ENCODE data around the gene PCED1B.

DNA sequence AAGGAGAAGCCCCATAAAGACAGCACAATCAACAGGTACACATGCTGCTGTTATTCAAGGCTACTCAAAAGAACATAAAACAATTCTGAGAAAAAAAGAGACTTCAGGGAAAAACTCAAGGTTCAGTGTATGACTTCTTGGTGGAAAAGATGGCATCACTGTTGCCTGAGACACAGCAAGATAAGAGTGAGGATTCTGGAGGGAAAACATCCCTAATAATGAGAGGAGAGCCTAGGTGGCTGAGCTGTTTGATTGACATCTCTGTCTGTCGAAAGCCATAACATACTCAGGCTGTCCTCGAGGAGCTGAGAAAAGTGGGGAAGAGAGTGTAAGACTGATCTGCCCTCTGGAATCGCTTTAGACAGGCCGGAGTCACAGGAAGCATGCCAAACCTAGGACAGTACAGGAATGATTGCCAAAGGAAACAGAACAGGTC, 193.8 kb downstream of the PCED1B start:
- TF ChIP-seq, protein P1, sequence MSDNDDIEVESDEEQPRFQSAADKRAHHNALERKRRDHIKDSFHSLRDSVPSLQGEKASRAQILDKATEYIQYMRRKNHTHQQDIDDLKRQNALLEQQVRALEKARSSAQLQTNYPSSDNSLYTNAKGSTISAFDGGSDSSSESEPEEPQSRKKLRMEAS (IDR thresholded peaks at IDR 0.05; ENCODE audit: low read depth, low read length), result no peak
- TF ChIP-seq, protein P2, sequence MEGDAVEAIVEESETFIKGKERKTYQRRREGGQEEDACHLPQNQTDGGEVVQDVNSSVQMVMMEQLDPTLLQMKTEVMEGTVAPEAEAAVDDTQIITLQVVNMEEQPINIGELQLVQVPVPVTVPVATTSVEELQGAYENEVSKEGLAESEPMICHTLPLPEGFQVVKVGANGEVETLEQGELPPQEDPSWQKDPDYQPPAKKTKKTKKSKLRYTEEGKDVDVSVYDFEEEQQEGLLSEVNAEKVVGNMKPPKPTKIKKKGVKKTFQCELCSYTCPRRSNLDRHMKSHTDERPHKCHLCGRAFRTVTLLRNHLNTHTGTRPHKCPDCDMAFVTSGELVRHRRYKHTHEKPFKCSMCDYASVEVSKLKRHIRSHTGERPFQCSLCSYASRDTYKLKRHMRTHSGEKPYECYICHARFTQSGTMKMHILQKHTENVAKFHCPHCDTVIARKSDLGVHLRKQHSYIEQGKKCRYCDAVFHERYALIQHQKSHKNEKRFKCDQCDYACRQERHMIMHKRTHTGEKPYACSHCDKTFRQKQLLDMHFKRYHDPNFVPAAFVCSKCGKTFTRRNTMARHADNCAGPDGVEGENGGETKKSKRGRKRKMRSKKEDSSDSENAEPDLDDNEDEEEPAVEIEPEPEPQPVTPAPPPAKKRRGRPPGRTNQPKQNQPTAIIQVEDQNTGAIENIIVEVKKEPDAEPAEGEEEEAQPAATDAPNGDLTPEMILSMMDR (IDR thresholded peaks at IDR 0.05; ENCODE audit: low read depth, low read length), result no peak
- no peak for TF ChIP-seq POLR2A (IDR thresholded peaks at IDR 0.05; ENCODE audit: extremely low read depth, insufficient read length)
